Measurements from ENCODE around the gene PRMT3. TPM values are rescaled to one million over a fixed set of nuclear protein-coding genes. Genes with fewer than 3 reads are reported as not detected.

PRMT3 gene
- polyA plus RNA-seq, 3 donors, result 4.5 to 8.4 (median 6.1) TPM

DNA sequence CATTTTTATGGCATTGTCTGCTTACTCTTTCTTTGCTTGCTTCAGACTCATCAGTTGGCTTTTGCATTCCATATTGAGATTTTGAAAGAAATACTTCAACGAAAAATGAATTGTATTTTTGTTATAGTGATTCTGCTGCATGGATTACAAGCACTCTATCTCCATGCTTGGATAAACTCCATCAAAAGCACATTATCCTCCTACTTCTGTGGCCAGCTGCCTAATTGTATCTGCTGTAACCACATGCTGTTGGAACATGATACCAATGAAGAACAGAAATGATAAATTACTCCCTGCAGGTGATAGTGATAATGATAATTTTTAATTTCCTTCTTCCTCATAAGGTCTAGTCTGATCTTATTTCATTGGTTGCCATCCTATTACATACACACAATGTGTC lies 100.8 kb downstream of the PRMT3 start:
- Histone ChIP-seq H3K4me1 (ENCODE audit: control insufficient read depth in 1 of 2, insufficient read depth in 2 of 2, low read length in 2 of 2) (no peaks in the 10 kb centered on the region), H3K9me3 (replicated peaks in 1 of 2; ENCODE audit: control insufficient read depth in 1 of 2, insufficient read depth in 1 of 2, low read length in 2 of 2) (no peaks in the 10 kb centered on the region), H4K20me1 (ENCODE audit: insufficient read depth, low read length) (no peaks in the 10 kb centered on the region), H3K27ac (ENCODE audit: low read depth in 1 of 2, low read length in 2 of 2) (no peak overlapping the region), H3K4me3 (replicated peaks in 1 of 3; ENCODE audit: low read depth in 2 of 3, low read length in 3 of 3) (no peak overlapping the region), H3K9ac (ENCODE audit: insufficient read depth, low read length, poor library complexity, severe bottlenecking) (no peak overlapping the region), H3K27me3 (ENCODE audit: control insufficient read depth in 2 of 2, insufficient read depth in 2 of 2, low read length in 2 of 2) (no peaks in the 10 kb centered on the region), H3K4me2 (replicated peaks; ENCODE audit: extremely low read depth, low read length, poor library complexity, severe bottlenecking) (no peak overlapping the region), H2AFZ (ENCODE audit: insufficient read depth, low read depth, low read length, poor library complexity, severe bottlenecking) (no peak overlapping the region), H3K36me3 (replicated peaks in 1 of 2; ENCODE audit: control insufficient read depth in 1 of 2, insufficient read depth in 2 of 2, low read length in 2 of 2) (peaks cover 0 to 5% of the 10 kb centered on the region in 2 donors), H3K79me2 (ENCODE audit: insufficient read depth, low read length) (no peaks in the 10 kb centered on the region)
- peaks cover 19 to 23% of the 10 kb centered on the region in 2 donors for H3K36me3 Mint-ChIP-seq
- no peak overlapping the region for H3K4me3 Mint-ChIP-seq
- H3K4me1 Mint-ChIP-seq, result no peaks in the 10 kb centered on the region
- no peak overlapping the region for H3K27ac Mint-ChIP-seq
- intact Hi-C loops (cut with micrococcal nuclease), result no loop called here
- WGBS (ENCODE audit: insufficient coverage), result no CpG with 5 or more reads among the region's 1 CpG
- TF ChIP-seq, protein P1, sequence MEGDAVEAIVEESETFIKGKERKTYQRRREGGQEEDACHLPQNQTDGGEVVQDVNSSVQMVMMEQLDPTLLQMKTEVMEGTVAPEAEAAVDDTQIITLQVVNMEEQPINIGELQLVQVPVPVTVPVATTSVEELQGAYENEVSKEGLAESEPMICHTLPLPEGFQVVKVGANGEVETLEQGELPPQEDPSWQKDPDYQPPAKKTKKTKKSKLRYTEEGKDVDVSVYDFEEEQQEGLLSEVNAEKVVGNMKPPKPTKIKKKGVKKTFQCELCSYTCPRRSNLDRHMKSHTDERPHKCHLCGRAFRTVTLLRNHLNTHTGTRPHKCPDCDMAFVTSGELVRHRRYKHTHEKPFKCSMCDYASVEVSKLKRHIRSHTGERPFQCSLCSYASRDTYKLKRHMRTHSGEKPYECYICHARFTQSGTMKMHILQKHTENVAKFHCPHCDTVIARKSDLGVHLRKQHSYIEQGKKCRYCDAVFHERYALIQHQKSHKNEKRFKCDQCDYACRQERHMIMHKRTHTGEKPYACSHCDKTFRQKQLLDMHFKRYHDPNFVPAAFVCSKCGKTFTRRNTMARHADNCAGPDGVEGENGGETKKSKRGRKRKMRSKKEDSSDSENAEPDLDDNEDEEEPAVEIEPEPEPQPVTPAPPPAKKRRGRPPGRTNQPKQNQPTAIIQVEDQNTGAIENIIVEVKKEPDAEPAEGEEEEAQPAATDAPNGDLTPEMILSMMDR (IDR thresholded peaks at IDR 0.05), result no peak
- peaks cover 0 to 6% (median 2%) of the 10 kb centered on the region in 7 donors for H3K9me3 Mint-ChIP-seq
- no peaks in the 10 kb centered on the region for H3K27me3 Mint-ChIP-seq (ENCODE audit: low read depth in 3 of 3)
- no peak for DNase-seq

- Histone ChIP-seq H3K9me3 (replicated peaks in 1 of 2; ENCODE audit: control insufficient read depth in 1 of 2, insufficient read depth in 1 of 2, low read length in 2 of 2) (no peaks in the 10 kb centered on the region), H3K36me3 (replicated peaks in 1 of 2; ENCODE audit: control insufficient read depth in 1 of 2, insufficient read depth in 2 of 2, low read length in 2 of 2) (peaks cover 0 to 16% of the 10 kb centered on the region in 2 donors), H3K9ac (ENCODE audit: insufficient read depth, low read length, poor library complexity, severe bottlenecking) (no peak overlapping the region), H3K27me3 (ENCODE audit: control insufficient read depth in 2 of 2, insufficient read depth in 2 of 2, low read length in 2 of 2) (no peaks in the 10 kb centered on the region), H3K4me2 (replicated peaks; ENCODE audit: extremely low read depth, low read length, poor library complexity, severe bottlenecking) (no peak overlapping the region), H2AFZ (ENCODE audit: insufficient read depth, low read depth, low read length, poor library complexity, severe bottlenecking) (no peak overlapping the region), H3K4me3 (replicated peaks in 1 of 3; ENCODE audit: low read depth in 2 of 3, low read length in 3 of 3) (no peak overlapping the region), H3K27ac (ENCODE audit: low read depth in 1 of 2, low read length in 2 of 2) (no peak overlapping the region), H3K79me2 (ENCODE audit: insufficient read depth, low read length) (no peaks in the 10 kb centered on the region), H3K4me1 (ENCODE audit: control insufficient read depth in 1 of 2, insufficient read depth in 2 of 2, low read length in 2 of 2) (no peaks in the 10 kb centered on the region), H4K20me1 (ENCODE audit: insufficient read depth, low read length) (no peaks in the 10 kb centered on the region)
- intact Hi-C loops (cut with micrococcal nuclease), result no loop called here
- H3K4me1 Mint-ChIP-seq, result no peaks in the 10 kb centered on the region
- no peaks in the 10 kb centered on the region for H3K27me3 Mint-ChIP-seq (ENCODE audit: low read depth in 3 of 3)
- TF ChIP-seq, protein P1 (IDR thresholded peaks at IDR 0.05), result no peak
- H3K4me3 Mint-ChIP-seq, result no peak overlapping the region
- no peak overlapping the region for H3K27ac Mint-ChIP-seq
- no CpG with 5 or more reads among the region's 1 CpG for WGBS (ENCODE audit: insufficient coverage)
- peaks cover 19% of the 10 kb centered on the region in 2 donors for H3K36me3 Mint-ChIP-seq
- DNase-seq, result no peak
- peaks cover 0 to 2% (median 0%) of the 10 kb centered on the region in 7 donors for H3K9me3 Mint-ChIP-seq
These were observed 102.4 kb downstream of the PRMT3 start for GRCh38 chr11:20489948-20490347.
